A549 (cell line): ENCODE measurements around the gene CSAD. TPM values are rescaled to one million over a fixed set of nuclear protein-coding genes. Genes with fewer than 3 reads are reported as not detected.
A peak's percentile ranks its signal among the peaks of the same experiment; 100 is the strongest.

Experiments
- ATAC-seq, 2 experiments: fragments of 200-7000 bp in 1 of 2; fragments of >200 bp in 1 of 2; cut with Nextera tagmentation in 1 of 2; cut with Tn5 transposase in 1 of 2; 3 replicates each; pipeline versions ENCODE4 v1.8.0 to v1.9.1; 2018 to 2020; ENCODE audit warnings: mild to moderate bottlenecking in 1 of 2, moderate library complexity in 1 of 2
- CTCF ChIA-PET: fragments of 300-600 bp; sonication (Branson Sonifier 250); formaldehyde crosslinking; extraction: SDS; loops from one replicate; lab custom pipeline; 2021; ENCODE audit warnings: antibody characterized with exemption, inconsistent platforms; lab: Yijun Ruan, JAX
- POLR2A ChIA-PET: fragments of 350-600 bp; formaldehyde crosslinking; extraction: SDS; loops from one replicate; lab custom pipeline; 2021; ENCODE audit warnings: antibody characterized with exemption, inconsistent platforms; lab: Yijun Ruan, JAX
- DNase-seq, 2 experiments: peaks; one replicate each; pipeline versions ENCODE4 v3.0.0 to v3.0.0-alpha.2; 2011 to 2016; ENCODE audit warnings: low read depth in 1 of 2, low spot score in 1 of 2
- FAIRE-seq: peaks from 2 replicates; lab custom pipeline; 2011; peaks lifted over from hg19 to GRCh38; lab: Jason Lieb, UNC
- H3K27ac ChIP-seq, 2 experiments: fragments of >200 bp; sonication (Bioruptor Twin); formaldehyde crosslinking; 3 replicates each; pipeline ENCODE4 v1.5.1; 2016 to 2017
- H3K4me1 ChIP-seq: fragments of >200 bp; sonication (Bioruptor Twin); formaldehyde crosslinking; 3 replicates; pipeline ENCODE4 v1.6.1; 2016
- H3K4me2 ChIP-seq: fragments of >200 bp; sonication (Bioruptor Twin); formaldehyde crosslinking; 3 replicates; pipeline ENCODE4 v1.6.1; 2016
- H3K4me3 ChIP-seq: fragments of >200 bp; sonication (Bioruptor Twin); formaldehyde crosslinking; 3 replicates; pipeline ENCODE4 v1.5.1; 2016
- H3K9me3 ChIP-seq: fragments of >200 bp; sonication (Bioruptor Twin); formaldehyde crosslinking; 3 replicates; pipeline ENCODE4 v1.6.1; 2016
- CBX2 ChIP-seq: fragments of 200-600 bp; sonication (generic); IDR thresholded peaks from 2 replicates; pipeline ENCODE4 v1.6.1; 2016; ENCODE audit warnings: low read depth, mild to moderate bottlenecking, borderline replicate concordance
- CBX8 ChIP-seq: fragments of 200-600 bp; sonication (generic); IDR thresholded peaks from 2 replicates; pipeline ENCODE4 v1.6.1; 2016
- CHD2 ChIP-seq: fragments of 150-350 bp; IDR thresholded peaks from 2 replicates; pipeline ENCODE4 v1.6.1; 2014; ENCODE audit warnings: low read length; ENCODE audit not compliant: partially characterized antibody
- EHF ChIP-seq: fragments of 250-450 bp; sonication (Bioruptor Pico); IDR thresholded peaks from 2 replicates; pipeline ENCODE4 v1.5.0; 2020; ENCODE audit warnings: mild to moderate bottlenecking
- EHMT2 ChIP-seq: fragments of 200-600 bp; sonication (generic); IDR thresholded peaks from 2 replicates; pipeline ENCODE4 v1.6.1; 2016; ENCODE audit warnings: antibody characterized with exemption, low read depth, mild to moderate bottlenecking, moderate library complexity
- EP300 ChIP-seq, 2 experiments: fragments of >200 bp; sonication (Bioruptor Twin); formaldehyde crosslinking; IDR thresholded peaks; 2 replicates in 1 of 2; 3 replicates in 1 of 2; pipeline ENCODE4 v1.6.1; 2016 to 2017
- FOSB ChIP-seq: fragments of 250-450 bp; sonication (Bioruptor Pico); IDR thresholded peaks from 2 replicates; pipeline ENCODE4 v1.5.0; 2020; ENCODE audit warnings: mild to moderate bottlenecking, moderate library complexity
- FOSL2 ChIP-seq, 2 experiments: fragments of 450-650 bp in 1 of 2; fragments of >200 bp in 1 of 2; sonication (Bioruptor Twin) in 1 of 2; formaldehyde crosslinking; IDR thresholded peaks; 2 replicates each; pipeline versions ENCODE4 v1.5.0 to v1.6.1; 2016 to 2020; ENCODE audit warnings: mild to moderate bottlenecking in 1 of 2, moderate library complexity in 1 of 2
- FOXS1 ChIP-seq: fragments of 250-450 bp; sonication (Bioruptor Pico); IDR thresholded peaks from 2 replicates; pipeline ENCODE4 v1.5.0; 2020; ENCODE audit warnings: mild to moderate bottlenecking, moderate library complexity
- GATA3 ChIP-seq: IDR thresholded peaks from 2 replicates; pipeline ENCODE4 v1.6.1; 2012; ENCODE audit warnings: borderline replicate concordance
- HEYL ChIP-seq: fragments of 250-450 bp; sonication (Bioruptor Pico); IDR thresholded peaks from 2 replicates; pipeline ENCODE4 v1.8.0; 2021; ENCODE audit warnings: mild to moderate bottlenecking, moderate library complexity
- HOXA7 ChIP-seq: fragments of 250-450 bp; sonication (Bioruptor Pico); IDR thresholded peaks from 2 replicates; pipeline ENCODE4 v1.5.0; 2020; ENCODE audit warnings: mild to moderate bottlenecking, moderate library complexity
- HOXB5 ChIP-seq: fragments of 250-450 bp; sonication (Bioruptor Pico); IDR thresholded peaks from 2 replicates; pipeline ENCODE4 v1.5.0; 2020; ENCODE audit warnings: mild to moderate bottlenecking, moderate library complexity
- JUNB ChIP-seq: fragments of >200 bp; sonication (Bioruptor Twin); formaldehyde crosslinking; IDR thresholded peaks from 2 replicates; pipeline ENCODE4 v1.6.1; 2016
- KDM1A ChIP-seq: fragments of 200-600 bp; sonication (generic); IDR thresholded peaks from 2 replicates; pipeline ENCODE4 v1.6.1; 2016; ENCODE audit warnings: low read depth, mild to moderate bottlenecking
- MAFK ChIP-seq: fragments of 450-650 bp; IDR thresholded peaks from 2 replicates; pipeline ENCODE4 v1.6.1; 2014; ENCODE audit not compliant: partially characterized antibody
- MYC ChIP-seq: IDR thresholded peaks from 2 replicates; pipeline ENCODE4 v1.6.1; 2012; ENCODE audit warnings: mild to moderate bottlenecking, inconsistent platforms, low read length, improper control_type of control experiment, borderline replicate concordance
- NPAS2 ChIP-seq: fragments of 250-450 bp; sonication (Bioruptor Pico); IDR thresholded peaks from 2 replicates; pipeline ENCODE4 v1.8.0; 2022; ENCODE audit warnings: mild to moderate bottlenecking, moderate library complexity, borderline replicate concordance
- NR3C1 ChIP-seq: fragments of >200 bp; sonication (Bioruptor Twin); formaldehyde crosslinking; IDR thresholded peaks from 3 replicates; pipeline ENCODE4 v1.6.1; 2017
- POLR2A ChIP-seq: IDR thresholded peaks from 2 replicates; pipeline ENCODE4 v1.6.1; 2012; ENCODE audit warnings: mild to moderate bottlenecking, low read length
- RAD21 ChIP-seq, 2 experiments: fragments of >200 bp in 1 of 2; sonication (Bioruptor Twin) in 1 of 2; formaldehyde crosslinking in 1 of 2; IDR thresholded peaks in 1 of 2; conservative IDR thresholded peaks in 1 of 2; 2 replicates in 1 of 2; 3 replicates in 1 of 2; pipeline ENCODE4 v1.6.1; 2012 to 2018; ENCODE audit warnings: inconsistent platforms in 1 of 2
- RARB ChIP-seq: fragments of 250-450 bp; sonication (Bioruptor Pico); IDR thresholded peaks from 2 replicates; pipeline ENCODE4 v1.8.0; 2021; ENCODE audit warnings: mild to moderate bottlenecking, moderate library complexity
- RFX5 ChIP-seq: fragments of 450-650 bp; IDR thresholded peaks from 2 replicates; pipeline ENCODE4 v1.7.1; 2014; ENCODE audit warnings: antibody characterized with exemption, mild to moderate bottlenecking, moderate library complexity
- SMC3 ChIP-seq: fragments of >200 bp; sonication (Bioruptor Twin); formaldehyde crosslinking; IDR thresholded peaks from 3 replicates; pipeline ENCODE4 v1.6.1; 2018; ENCODE audit warnings: inconsistent platforms
- TFCP2L1 ChIP-seq: fragments of 250-450 bp; sonication (Bioruptor Pico); IDR thresholded peaks from 2 replicates; pipeline ENCODE4 v1.5.0; 2021; ENCODE audit warnings: mild to moderate bottlenecking
- ZFP36 ChIP-seq: fragments of 450-650 bp; IDR thresholded peaks from 2 replicates; pipeline ENCODE4 v1.6.1; 2014; ENCODE audit warnings: borderline replicate concordance; ENCODE audit not compliant: partially characterized antibody
- ZNF302 ChIP-seq: fragments of 250-450 bp; sonication (Bioruptor Pico); IDR thresholded peaks from 2 replicates; pipeline ENCODE4 v1.9.0; 2021; ENCODE audit warnings: inconsistent platforms, mild to moderate bottlenecking, moderate library complexity
- WGBS: methylation state at CpG from one replicate; pipeline ENCODE4 v1.1.6; 2017; ENCODE audit errors: missing lambda C conversion rate; 5-methylcytosine and 5-hydroxymethylcytosine counted together
- polyA plus RNA-seq, 4 experiments: library from polyadenylated mRNA; depleted of rRNA in 3 of 4; stranded (reverse); fragments of >200 nt; fragmentation: RNase III in 1 of 4; extraction: RNeasy Plus Mini Kit Qiagen cat#74134 plus additional on column Dnase treatment in 1 of 4; gene quantifications; 2 replicates in 3 of 4; 3 replicates in 1 of 4; pipeline ENCODE4 v1.2.3, GENCODE V29; 2011 to 2017
- TF ChIP-seq, protein P1 (sequence below): IDR thresholded peaks from 2 replicates; pipeline ENCODE4 v1.6.1; 2012
- TF ChIP-seq, protein P2 (sequence below): IDR thresholded peaks from 2 replicates; pipeline ENCODE4 v1.6.1; 2012; ENCODE audit warnings: low read depth, borderline replicate concordance
- TF ChIP-seq, protein P3 (sequence below): IDR thresholded peaks from 2 replicates; pipeline ENCODE4 v1.6.1; 2012
- TF ChIP-seq, protein P4 (sequence below): fragments of 450-650 bp; IDR thresholded peaks from 2 replicates; pipeline ENCODE4 v1.6.1; 2014; ENCODE audit warnings: antibody characterized with exemption

CSAD gene
- polyA plus RNA-seq, 2 of the 4 experiments (the other 2 are of a cell fraction): 14.5 to 16.5 TPM

DNA sequence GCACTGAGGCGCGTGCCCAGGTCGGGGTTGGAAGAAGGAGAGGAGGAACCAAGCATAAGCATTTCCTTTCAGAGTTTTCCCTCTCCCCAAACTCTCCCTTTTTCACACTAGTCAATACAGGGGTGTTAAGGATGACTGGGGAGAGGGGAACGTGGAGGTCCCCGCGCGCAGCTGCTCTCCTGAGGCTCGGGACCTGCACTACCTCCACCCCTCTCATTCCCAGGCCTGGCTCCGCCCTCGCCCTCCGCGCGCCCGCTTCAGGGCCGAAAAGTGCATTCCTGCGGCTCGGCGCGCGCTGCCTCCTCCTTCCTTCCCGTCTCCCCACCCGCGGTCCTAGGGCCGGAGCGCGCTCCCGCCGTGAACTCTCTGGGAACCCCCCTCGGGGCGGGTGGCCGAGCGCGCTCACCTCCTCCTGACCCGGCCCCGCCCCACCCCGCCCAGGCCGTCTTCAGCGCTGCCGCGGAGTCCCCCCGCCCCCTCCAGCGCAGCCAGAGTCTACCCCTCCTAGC is 40.0 kb upstream of the CSAD start:
- Histone ChIP-seq H3K4me2 (peak overlapping the region; percentile 97), H3K9me3 (no peaks in the 10 kb centered on the region), H3K4me3 (peak overlapping the region; percentile 61), H3K27ac (peak overlapping the region; percentile 98), H3K4me1 (peaks cover 63% of the 10 kb centered on the region)
- ChIA-PET POLR2A (interaction anchor here (0.6 to 2.2 kb wide), 10 partner anchors 9 to 278 kb away, joined by 3 to 15 read pairs (median 4); partner anchors contain the start of genes AAAS, CSAD, ESPL1 and MYG1), CTCF (interaction anchor here (0.5 to 33.2 kb wide), 14 partner anchors 9 to 155 kb away, joined by 3 to 1046 read pairs (median 6); partner anchors contain the start of genes ESPL1, MYG1 and PFDN5)
- TF ChIP-seq MYC (0 out of 2 replicates have a peak, but pooled peaks have one; percentile 58), RARB (CRISPR knock-in tag) (no peak), HOXA7 (CRISPR knock-in tag) (0 out of 2 replicates have a peak, but pooled peaks have one; percentile 21), JUNB (no peak), CBX2 (no peak), NPAS2 (CRISPR knock-in tag) (no peak), POLR2A (peak; percentile 42), RAD21 (conservative IDR thresholded peaks at IDR 0.05 in 1 of 2, IDR thresholded peaks at IDR 0.05 in 1 of 2) (peak in 1 of 2 experiments; percentile 14; a peak in 1 of 5 replicates), ZFP36 (no peak), TFCP2L1 (CRISPR knock-in tag) (no peak), RFX5 (no peak), FOSB (CRISPR knock-in tag) (peak; percentile 50; the same call in 1 of the 2 replicates), EHMT2 (no peak), FOXS1 (CRISPR knock-in tag) (no peak)
- TF ChIP-seq, protein P1, sequence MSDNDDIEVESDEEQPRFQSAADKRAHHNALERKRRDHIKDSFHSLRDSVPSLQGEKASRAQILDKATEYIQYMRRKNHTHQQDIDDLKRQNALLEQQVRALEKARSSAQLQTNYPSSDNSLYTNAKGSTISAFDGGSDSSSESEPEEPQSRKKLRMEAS: peak; percentile 38
- TF ChIP-seq, protein P2, sequence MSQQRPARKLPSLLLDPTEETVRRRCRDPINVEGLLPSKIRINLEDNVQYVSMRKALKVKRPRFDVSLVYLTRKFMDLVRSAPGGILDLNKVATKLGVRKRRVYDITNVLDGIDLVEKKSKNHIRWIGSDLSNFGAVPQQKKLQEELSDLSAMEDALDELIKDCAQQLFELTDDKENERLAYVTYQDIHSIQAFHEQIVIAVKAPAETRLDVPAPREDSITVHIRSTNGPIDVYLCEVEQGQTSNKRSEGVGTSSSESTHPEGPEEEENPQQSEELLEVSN: no peak
- FAIRE-seq (no peak), ATAC-seq (peak; percentile 74 to 86), DNase-seq (peak; percentile 97 to 98)
- WGBS: under 1% methylated on average over 22 of the region's 42 CpGs

DNA sequence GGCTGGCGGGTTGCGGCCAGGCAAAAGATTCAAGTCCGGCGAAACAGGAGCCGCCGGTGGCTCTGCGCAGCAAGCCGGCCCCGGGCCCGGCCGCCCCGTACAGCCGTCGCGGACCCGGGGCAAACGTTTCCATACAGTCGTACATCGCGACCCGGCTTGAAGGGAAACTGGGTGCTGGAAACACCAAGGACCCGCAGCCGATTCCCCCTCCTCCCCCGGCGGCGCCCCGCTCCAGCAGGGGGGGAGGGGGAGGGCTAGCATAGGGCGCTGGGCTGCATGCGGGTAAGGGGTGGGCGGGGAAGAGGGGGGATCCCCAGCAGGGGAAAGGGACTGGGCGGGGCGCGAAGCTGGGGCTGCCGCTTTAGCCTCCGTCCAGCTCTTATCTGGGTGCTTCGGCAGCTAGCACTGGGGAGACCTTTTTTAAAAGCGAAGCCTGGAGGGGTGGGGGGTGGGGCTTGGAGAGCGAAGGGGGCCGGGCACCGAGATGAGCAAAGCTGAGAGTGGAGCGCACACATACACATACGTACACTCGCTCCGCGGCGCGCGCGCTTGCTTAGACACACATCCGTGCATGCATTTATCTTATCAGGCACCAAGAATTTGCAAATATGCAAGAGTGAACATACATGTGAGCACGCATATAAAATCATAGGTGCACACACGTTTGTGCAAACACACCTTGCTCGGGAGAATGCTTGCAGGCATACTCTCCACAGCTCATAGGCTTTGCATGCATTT is 39.4 kb upstream of the CSAD start:
- peak; percentile 79 to 88 for DNase-seq
- FAIRE-seq: no peak
- POLR2A ChIA-PET: interaction anchor here (0.5 to 2.2 kb wide), 9 partner anchors 22 to 203 kb away, joined by 3 to 15 read pairs (median 5); partner anchors contain the start of genes AAAS, CSAD, ESPL1 and MYG1
- WGBS: 1% methylated on average over 26 of the region's 53 CpGs
- peak; percentile 55 to 65 for ATAC-seq
- peak overlapping the region; percentile 97 for H3K4me2 ChIP-seq
- H3K27ac ChIP-seq: peak overlapping the region; percentile 98
- peak overlapping the region; percentile 61 for H3K4me3 ChIP-seq
- CTCF ChIA-PET: interaction anchor here (0.7 to 33.2 kb wide), 15 partner anchors 8 to 154 kb away, joined by 3 to 1046 read pairs (median 4); partner anchors contain the start of genes ESPL1, MYG1 and PFDN5
- H3K4me1 ChIP-seq: peaks cover 63% of the 10 kb centered on the region
- no peaks in the 10 kb centered on the region for H3K9me3 ChIP-seq
- TF ChIP-seq, protein P3, sequence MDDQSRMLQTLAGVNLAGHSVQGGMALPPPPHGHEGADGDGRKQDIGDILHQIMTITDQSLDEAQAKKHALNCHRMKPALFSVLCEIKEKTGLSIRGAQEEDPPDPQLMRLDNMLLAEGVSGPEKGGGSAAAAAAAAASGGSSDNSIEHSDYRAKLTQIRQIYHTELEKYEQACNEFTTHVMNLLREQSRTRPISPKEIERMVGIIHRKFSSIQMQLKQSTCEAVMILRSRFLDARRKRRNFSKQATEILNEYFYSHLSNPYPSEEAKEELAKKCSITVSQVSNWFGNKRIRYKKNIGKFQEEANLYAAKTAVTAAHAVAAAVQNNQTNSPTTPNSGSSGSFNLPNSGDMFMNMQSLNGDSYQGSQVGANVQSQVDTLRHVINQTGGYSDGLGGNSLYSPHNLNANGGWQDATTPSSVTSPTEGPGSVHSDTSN: peak; percentile 13; the same call in 1 of the 2 replicates
- no peak for TF ChIP-seq ZNF302 (CRISPR knock-in tag)
- TF ChIP-seq, protein P2: no peak
- no peak for TF ChIP-seq EP300 (IDR thresholded peaks at IDR 0.05)
- TF ChIP-seq, protein P1: no peak
- TF ChIP-seq MAFK: no peak
- no peak for TF ChIP-seq HEYL (CRISPR knock-in tag)
- no peak for TF ChIP-seq EHF (CRISPR knock-in tag)
- no peak for TF ChIP-seq FOXS1 (CRISPR knock-in tag)
- no peak for TF ChIP-seq GATA3
- no peak for TF ChIP-seq ZFP36
- 0 out of 2 replicates have a peak, but pooled peaks have one; percentile 17 for TF ChIP-seq KDM1A
- TF ChIP-seq CBX8: no peak
- no peak for TF ChIP-seq SMC3
- TF ChIP-seq, protein P4, sequence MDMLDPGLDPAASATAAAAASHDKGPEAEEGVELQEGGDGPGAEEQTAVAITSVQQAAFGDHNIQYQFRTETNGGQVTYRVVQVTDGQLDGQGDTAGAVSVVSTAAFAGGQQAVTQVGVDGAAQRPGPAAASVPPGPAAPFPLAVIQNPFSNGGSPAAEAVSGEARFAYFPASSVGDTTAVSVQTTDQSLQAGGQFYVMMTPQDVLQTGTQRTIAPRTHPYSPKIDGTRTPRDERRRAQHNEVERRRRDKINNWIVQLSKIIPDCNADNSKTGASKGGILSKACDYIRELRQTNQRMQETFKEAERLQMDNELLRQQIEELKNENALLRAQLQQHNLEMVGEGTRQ: no peak
- TF ChIP-seq CHD2: no peak
- no peak for TF ChIP-seq FOSL2 (IDR thresholded peaks at IDR 0.05)
- TF ChIP-seq FOSL2 (CRISPR knock-in tag; IDR thresholded peaks at IDR 0.05): no peak
- no peak for TF ChIP-seq CBX2
- no peak for TF ChIP-seq HOXB5
- TF ChIP-seq RARB (CRISPR knock-in tag): no peak
- TF ChIP-seq NR3C1: no peak
- TF ChIP-seq MYC: no peak
